ENCODE measurements around the gene TLCD2.
"Not testable (repeated sequence)": the region's sequence is repeated elsewhere in the genome, so short reads cannot be mapped to it uniquely, and the experiment has no call there.

Gene TLCD2

GRCh38 chr17:1683459-1683858, 26.7 kb downstream of the TLCD2 start:
- DNase-seq: no peak

GRCh38 chr17:1676401-1676800, 33.8 kb downstream of the TLCD2 start:
- DNase-seq: no peak

- DNase-seq: no peak
Measured at GRCh38 chr17:1673041-1673785, 37.0 kb downstream of the TLCD2 start.

GRCh38 chr17:1663934-1664333, 46.2 kb downstream of the TLCD2 start:
- not testable (repeated sequence) for DNase-seq

- DNase-seq: no peak
Measured at GRCh38 chr17:1661045-1661444, 49.1 kb downstream of the TLCD2 start.

- DNase-seq: no peak
Measured at GRCh38 chr17:1658100-1658499, 52.1 kb downstream of the TLCD2 start.

- DNase-seq: no peak
Measured at GRCh38 chr17:1653735-1654134, 56.4 kb downstream of the TLCD2 start.

GRCh38 chr17:1652794-1653193, 57.4 kb downstream of the TLCD2 start:
- DNase-seq: not testable (repeated sequence)
